ENCODE measurements around the gene ATM. TPM values are rescaled to one million over a fixed set of nuclear protein-coding genes. Genes with fewer than 3 reads are reported as not detected.
"Not testable (repeated sequence)": the region's sequence is repeated elsewhere in the genome, so short reads cannot be mapped to it uniquely, and the experiment has no call there.

The ATM gene
- total RNA-seq, 1 donor from 2014 or later = 91.3 TPM

GRCh38 chr11:108370315-108370714 is 147.4 kb downstream of the ATM start:
- H3K4me1 ChIP-seq = no peaks in the 10 kb centered on the region
- no peak overlapping the region for H3K4me3 ChIP-seq
- intact Hi-C loops (cut with DNase I) = no loop called here
- DNase-seq (no peak), ATAC-seq (no peak)
- no peaks in the 10 kb centered on the region for H3K9me3 ChIP-seq
- TF ChIP-seq CTCF (IDR thresholded peaks at IDR 0.05) = no peak
- no peaks in the 10 kb centered on the region for H3K27me3 ChIP-seq (ENCODE audit: low read depth)
- no peak overlapping the region for H3K27ac ChIP-seq
- H3K36me3 ChIP-seq = peaks cover 15% of the 10 kb centered on the region

GRCh38 chr11:108370990-108371389 is 148.1 kb downstream of the ATM start:
- intact Hi-C loops (cut with DNase I) = no loop called here
- no peak for TF ChIP-seq CTCF (IDR thresholded peaks at IDR 0.05)
- ATAC-seq (no peak), DNase-seq (no peak)
- peaks cover 10% of the 10 kb centered on the region for H3K36me3 ChIP-seq
- H3K4me1 ChIP-seq = no peaks in the 10 kb centered on the region
- no peak overlapping the region for H3K4me3 ChIP-seq
- H3K27me3 ChIP-seq (ENCODE audit: low read depth) = no peaks in the 10 kb centered on the region
- H3K9me3 ChIP-seq = no peaks in the 10 kb centered on the region
- no peak overlapping the region for H3K27ac ChIP-seq

- intact Hi-C loops (cut with DNase I); H3K27ac ChIP-seq; H3K4me3 ChIP-seq; ATAC-seq; H3K4me1 ChIP-seq; H3K9me3 ChIP-seq; H3K27me3 ChIP-seq (ENCODE audit: low read depth); H3K36me3 ChIP-seq; DNase-seq: not testable (repeated sequence)
These were observed 150.6 kb downstream of the ATM start for GRCh38 chr11:108373505-108373904.

GRCh38 chr11:108388576-108388975 is 165.7 kb downstream of the ATM start:
- TF ChIP-seq CTCF (IDR thresholded peaks at IDR 0.05) = no peak
- no peak for DNase-seq

GRCh38 chr11:108392353-108392752 is 169.5 kb downstream of the ATM start:
- no peak for ATAC-seq
- no peaks in the 10 kb centered on the region for H3K36me3 ChIP-seq
- no peaks in the 10 kb centered on the region for H3K4me1 ChIP-seq
- no peaks in the 10 kb centered on the region for H3K9me3 ChIP-seq
- no peaks in the 10 kb centered on the region for H3K27me3 ChIP-seq (ENCODE audit: low read depth)
- intact Hi-C loops (cut with DNase I) = no loop called here
- H3K4me3 ChIP-seq = no peak overlapping the region
- TF ChIP-seq CTCF (IDR thresholded peaks at IDR 0.05) = no peak
- no peak overlapping the region for H3K27ac ChIP-seq
- DNase-seq = no peak

More at GRCh38 chr11:108388576-108388975, 165.7 kb downstream of the ATM start:
- no peaks in the 10 kb centered on the region for H3K4me1 ChIP-seq
- no peaks in the 10 kb centered on the region for H3K27me3 ChIP-seq (ENCODE audit: low read depth)
- no peak overlapping the region for H3K4me3 ChIP-seq
- no peak overlapping the region for H3K27ac ChIP-seq
- H3K9me3 ChIP-seq = no peaks in the 10 kb centered on the region
- no peak for ATAC-seq
- intact Hi-C loops (cut with DNase I) = no loop called here
- no peaks in the 10 kb centered on the region for H3K36me3 ChIP-seq

GRCh38 chr11:108393046-108393445 is 170.2 kb downstream of the ATM start:
- TF ChIP-seq CTCF (IDR thresholded peaks at IDR 0.05) = no peak
- DNase-seq (no peak), ATAC-seq (no peak)
- no peaks in the 10 kb centered on the region for H3K9me3 ChIP-seq
- no peak overlapping the region for H3K27ac ChIP-seq
- H3K4me3 ChIP-seq = no peak overlapping the region
- H3K27me3 ChIP-seq (ENCODE audit: low read depth) = no peaks in the 10 kb centered on the region
- H3K4me1 ChIP-seq = no peaks in the 10 kb centered on the region
- H3K36me3 ChIP-seq = no peaks in the 10 kb centered on the region
- intact Hi-C loops (cut with DNase I) = no loop called here
